HS-27A (cell line): ENCODE data around the gene PDCD4.
"Not testable (repeated sequence)": the region's sequence is repeated elsewhere in the genome, so short reads cannot be mapped to it uniquely, and the experiment has no call there.

Experiments
- DNase-seq: peaks from one replicate; pipeline ENCODE4 v3.0.0-alpha.2; 2012; ENCODE audit warnings: low read depth, missing footprints

The PDCD4 gene

DNA sequence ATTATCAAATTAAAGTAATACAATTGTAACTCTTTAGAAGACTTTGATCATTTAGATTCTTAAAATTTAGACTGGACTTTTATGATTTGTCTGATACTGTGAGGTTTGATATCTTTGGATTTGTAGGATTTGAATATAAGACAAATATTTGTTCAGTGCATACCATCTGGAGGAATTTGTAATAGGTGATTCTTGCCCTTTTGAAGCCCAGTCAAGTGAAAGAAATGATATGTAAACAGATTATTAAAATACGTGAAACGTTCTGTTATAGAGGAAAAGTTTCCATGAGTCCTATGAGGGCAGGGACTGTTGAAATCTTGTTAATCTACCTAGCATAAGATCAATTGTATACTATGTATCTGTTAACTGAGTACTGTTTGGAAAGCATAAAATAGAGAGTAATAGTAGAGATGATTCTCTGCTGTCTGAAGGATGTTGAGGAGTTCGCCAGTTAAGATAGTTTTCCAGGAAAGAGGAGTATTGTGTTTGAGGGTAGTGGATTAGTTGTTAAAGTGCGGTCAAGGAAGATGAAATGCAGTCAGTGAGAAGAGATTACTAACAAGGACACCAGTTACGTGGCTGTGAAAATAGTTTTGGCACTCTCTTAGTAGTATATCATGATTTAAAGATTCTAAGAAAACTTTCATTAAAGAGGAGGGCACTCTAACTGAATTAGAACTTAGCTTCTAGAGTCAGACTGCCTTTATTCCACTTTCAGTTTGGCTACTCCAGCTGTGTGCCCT, 14.4 kb downstream of the PDCD4 start:
- no peak for DNase-seq

GRCh38 chr10:110887560-110887959, 15.8 kb downstream of the PDCD4 start:
- no peak for DNase-seq

DNA sequence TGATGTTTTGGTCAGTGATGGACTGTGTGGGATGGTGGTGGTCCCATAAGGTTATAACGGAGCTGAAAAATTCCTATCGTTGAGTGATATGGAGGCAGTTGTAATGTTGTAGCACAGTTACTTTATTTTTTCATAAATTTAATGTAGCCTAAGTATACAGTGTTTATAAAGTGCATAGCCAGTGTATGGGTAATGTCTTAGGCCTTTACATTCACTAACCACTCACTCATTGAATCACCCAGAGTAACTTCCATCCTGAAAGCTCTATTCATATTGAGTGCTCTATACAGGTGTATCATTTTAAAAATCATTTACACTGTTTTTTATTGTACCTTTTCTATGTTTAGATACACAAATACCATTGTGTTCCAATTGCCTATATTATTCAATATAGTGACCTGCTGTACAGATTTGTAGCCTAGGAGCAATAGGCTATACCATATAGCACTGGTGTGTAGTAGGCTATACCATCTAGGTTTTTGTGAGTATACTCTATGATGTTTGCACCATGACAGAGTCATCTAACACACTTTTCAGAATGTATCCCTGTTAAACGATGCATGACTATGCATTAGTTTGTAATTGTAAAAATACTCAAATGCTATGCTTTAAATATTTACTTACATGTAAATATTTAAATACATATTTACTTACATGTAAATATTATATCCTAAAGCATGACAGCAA, 21.0 kb downstream of the PDCD4 start:
- no peak for DNase-seq

- no peak for DNase-seq
Observed at GRCh38 chr10:110893559-110894179, 21.9 kb downstream of the PDCD4 start.

- DNase-seq, result no peak
Observed at GRCh38 chr10:110897184-110897583, 25.5 kb downstream of the PDCD4 start.

- no peak for DNase-seq
Observed at GRCh38 chr10:110898391-110898790, 26.7 kb downstream of the PDCD4 start.

- no peak for DNase-seq
Observed at GRCh38 chr10:110900983-110901382, 29.3 kb downstream of the PDCD4 start.

- no peak for DNase-seq
Observed at GRCh38 chr10:110901954-110902819, 30.5 kb downstream of the PDCD4 start.

- DNase-seq, result no peak
Observed at GRCh38 chr10:110903280-110904278, 31.9 kb downstream of the PDCD4 start.

DNA sequence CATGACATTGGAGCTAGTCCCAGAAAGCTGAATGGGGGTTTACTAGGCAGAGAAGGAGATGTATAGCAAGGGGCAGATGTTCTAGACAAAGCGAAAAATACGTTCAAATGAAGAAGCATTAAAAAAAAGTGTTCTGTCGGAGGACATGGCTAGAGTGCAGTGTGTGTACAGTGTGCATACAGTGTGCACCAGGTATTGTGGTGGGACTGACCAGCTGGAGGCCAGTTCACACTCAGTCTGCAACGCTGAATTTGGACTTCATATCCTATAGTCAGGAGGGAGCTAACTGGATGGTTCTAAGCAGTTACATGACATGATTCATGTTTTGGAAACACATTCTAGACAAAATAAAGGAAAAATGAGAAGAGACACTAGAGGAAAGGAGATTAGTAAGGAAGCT, 38.4 kb downstream of the PDCD4 start:
- no peak for DNase-seq

DNA sequence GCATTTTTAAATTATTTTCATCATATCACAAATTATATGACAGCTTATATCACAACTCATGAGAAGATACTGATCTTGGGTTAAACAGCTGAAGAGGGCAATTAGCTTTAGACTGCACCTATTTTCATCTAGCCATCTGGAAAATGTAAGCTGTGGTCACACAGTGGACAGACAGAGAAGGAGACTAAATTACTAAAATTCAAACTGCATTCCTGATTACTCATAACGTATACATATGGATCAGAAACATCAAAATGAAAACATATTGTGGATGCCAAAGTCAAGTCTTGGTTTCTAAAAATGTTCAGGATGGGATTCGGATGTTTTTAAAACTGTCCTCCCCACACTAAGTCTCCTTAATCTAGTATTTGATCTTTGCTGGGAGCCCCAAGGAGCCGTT, 40.6 kb downstream of the PDCD4 start:
- DNase-seq, result no peak

DNA sequence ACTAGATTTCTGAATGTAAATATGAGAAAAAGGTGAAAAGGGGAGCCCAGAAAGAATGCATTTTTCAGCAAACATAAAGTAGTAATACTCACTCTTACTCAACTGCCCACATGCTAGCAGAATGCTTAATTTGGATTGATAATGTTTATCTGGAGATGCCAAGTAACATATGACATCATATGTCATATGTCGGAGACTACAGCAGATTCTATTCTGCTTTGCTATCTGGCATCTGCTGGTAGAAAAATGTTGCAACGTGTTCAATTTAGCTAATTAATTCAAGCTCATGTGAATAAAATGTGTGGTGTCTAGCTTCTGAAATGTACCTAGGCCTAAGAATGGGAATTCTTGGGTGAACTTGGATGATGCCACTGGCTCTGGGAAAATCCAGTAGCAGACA, 42.7 kb downstream of the PDCD4 start:
- no peak for DNase-seq

GRCh38 chr10:110915035-110915434, 43.3 kb downstream of the PDCD4 start:
- no peak for DNase-seq

DNA sequence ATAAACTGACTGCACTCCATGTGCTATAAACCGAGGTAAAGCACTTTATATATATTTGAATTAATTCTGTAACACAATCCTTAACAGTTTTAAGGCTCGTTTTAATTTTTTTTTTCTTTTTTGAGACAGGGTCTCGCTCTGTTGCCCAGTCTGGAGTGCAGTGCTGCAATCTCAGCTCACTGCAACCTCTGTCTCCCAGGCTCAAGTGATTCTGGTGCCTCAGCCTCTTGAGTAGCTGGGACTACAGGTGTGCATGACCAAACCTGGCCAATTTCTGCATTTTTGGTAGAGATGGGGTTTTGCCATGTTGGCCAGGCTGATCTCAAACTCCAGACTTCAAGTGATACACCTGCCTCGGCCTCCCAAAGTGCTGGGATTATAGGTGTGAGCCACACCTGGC, 43.9 kb downstream of the PDCD4 start:
- DNase-seq, result not testable (repeated sequence)

GRCh38 chr10:110916554-110917346, 45.0 kb downstream of the PDCD4 start:
- peak; percentile 68 for DNase-seq

DNA sequence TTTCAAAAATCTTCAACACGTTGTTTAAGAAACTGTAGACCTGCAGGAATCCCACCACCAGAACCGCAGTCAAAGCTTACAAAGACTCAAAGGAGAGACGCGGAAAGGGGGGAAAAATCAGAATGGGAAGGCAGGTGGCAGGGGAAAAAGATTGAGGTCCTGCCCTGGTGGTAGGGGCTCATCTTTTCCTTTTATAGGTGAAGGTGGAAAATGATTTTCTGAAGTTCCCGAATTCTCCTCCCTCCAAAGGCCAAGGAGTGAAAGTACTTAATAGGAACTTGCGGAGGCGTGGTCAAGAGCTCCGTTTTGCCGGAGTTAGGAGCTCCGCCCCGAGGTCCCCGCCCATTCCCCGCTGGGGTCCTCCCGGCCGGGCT, 46.5 kb downstream of the PDCD4 start:
- DNase-seq, result peak; percentile 74

- peak; percentile 86 for DNase-seq
Observed at GRCh38 chr10:110918643-110919348, 47.1 kb downstream of the PDCD4 start, which contains the start of gene BBIP1. TSS of gene BBIP1 (minus strand) at chr10:110919180. CDS start at chr10:110918157, 1,023 bp downstream.

DNA sequence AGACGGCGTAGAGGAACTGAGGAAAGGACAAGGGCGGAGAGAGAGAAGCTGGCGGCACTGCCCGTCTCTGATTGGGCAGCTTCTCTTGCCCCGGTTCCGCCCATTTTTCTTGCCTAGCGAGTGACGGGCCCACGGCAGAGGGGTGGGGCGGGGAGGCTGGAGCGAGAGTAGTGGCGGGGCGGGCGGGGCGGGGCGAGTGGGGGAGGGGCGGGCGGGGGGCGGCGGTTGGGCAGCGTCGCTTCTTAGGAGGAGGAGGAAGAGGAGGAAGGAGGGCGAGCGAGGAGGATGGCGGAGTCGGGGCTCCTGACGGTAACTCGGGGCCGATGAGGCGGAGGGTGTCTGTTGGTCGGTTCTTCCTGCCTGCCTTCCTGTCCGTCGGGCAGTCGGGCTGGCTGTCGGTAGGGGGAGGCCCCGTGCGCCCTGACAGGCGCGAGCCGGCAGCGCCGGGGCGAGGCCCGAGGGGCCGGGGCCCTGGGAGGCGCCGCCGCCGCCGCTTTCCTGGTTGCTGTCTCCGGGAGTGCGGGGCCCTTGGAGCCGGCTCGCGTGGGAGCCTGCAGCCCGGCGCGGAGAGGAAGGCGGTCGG, 47.7 kb downstream of the PDCD4 start, which contains the start of gene SHOC2:
SHOC2 (plus strand) TSS at position 256 of the 583 bp plus-strand sequence. CDS start 44,755 bp downstream, outside the sequence.
- no peak for DNase-seq
